HepG2 (cell line): Measurements from ENCODE around the gene AK2. TPM values are rescaled to one million over a fixed set of nuclear protein-coding genes. Genes with fewer than 3 reads are reported as not detected.

Experiments
- ATAC-seq: fragments of 200-7000 bp; cut with Tn5 transposase; 3 replicates; pipeline ENCODE4 v1.9.1; 2020; ENCODE audit warnings: mild to moderate bottlenecking, moderate library complexity
- BruUV-seq: library from RNA; stranded (reverse); fragments of 400-500 nt; replicated peaks from 2 replicates; lab custom pipeline; 2021; lab: Mats Ljungman, UMichigan
- CTCF ChIA-PET: fragments of 300-600 bp; formaldehyde crosslinking; extraction: SDS; loops from one replicate; lab custom pipeline; 2021; ENCODE audit warnings: low total read pairs, inconsistent platforms, low intra/inter-chr PET ratio; lab: Yijun Ruan, JAX
- POLR2A ChIA-PET: fragments of 350-600 bp; sonication (Branson Sonifier 250); formaldehyde crosslinking; loops from one replicate; lab custom pipeline; 2020; ENCODE audit warnings: antibody characterized with exemption, inconsistent platforms; lab: Yijun Ruan, JAX
- DNase-seq: peaks from one replicate; pipeline ENCODE4 v3.0.0-alpha.2; 2015; ENCODE audit warnings: low spot score
- FAIRE-seq: peaks from 3 replicates; lab custom pipeline; 2011; peaks lifted over from hg19 to GRCh38; lab: Jason Lieb, UNC
- H2AFZ ChIP-seq: one replicate; pipeline ENCODE4 v1.6.1; 2011; ENCODE audit warnings: low read length, inconsistent platforms
- H3K27ac ChIP-seq: fragments of 300-600 bp; 3 replicates; pipeline ENCODE4 v1.8.0; 2011; ENCODE audit warnings: mixed run types, mild to moderate bottlenecking, mixed read lengths, low read length, inconsistent platforms; ENCODE audit not compliant: insufficient read depth; ENCODE audit errors: extremely low read length
- H3K27me3 ChIP-seq, 2 experiments: fragments of 200-600 bp in 1 of 2; 2 replicates in 1 of 2; 3 replicates in 1 of 2; pipeline versions ENCODE4 v1.6.0 to v1.8.0; 2011; ENCODE audit warnings: low read length in 2 of 2, mild to moderate bottlenecking in 2 of 2, moderate library complexity in 2 of 2, inconsistent platforms in 1 of 2; ENCODE audit not compliant: insufficient read depth in 2 of 2, control insufficient read depth in 1 of 2
- H3K36me3 ChIP-seq, 2 experiments: fragments of 200-600 bp in 1 of 2; replicated peaks in 1 of 2; 2 replicates in 1 of 2; 3 replicates in 1 of 2; pipeline versions ENCODE4 v1.5.1 to v1.8.0; 2011; ENCODE audit warnings: low read length in 2 of 2, inconsistent platforms in 1 of 2; ENCODE audit not compliant: insufficient read depth in 2 of 2, control insufficient read depth in 1 of 2
- H3K4me1 ChIP-seq: 2 replicates; pipeline ENCODE4 v1.5.1; 2012; ENCODE audit warnings: low read length, inconsistent platforms; ENCODE audit not compliant: insufficient read depth
- H3K4me2 ChIP-seq: 2 replicates; pipeline ENCODE4 v1.6.0; 2011; ENCODE audit warnings: low read depth, low read length, inconsistent platforms
- H3K4me3 ChIP-seq, 3 experiments: fragments of 200-600 bp in 1 of 3; sonication (generic), shearing (Covaris generic) in 1 of 3; replicated peaks in 1 of 3; 2 replicates each; pipeline ENCODE4 v1.5.1; 2011 to 2016; ENCODE audit warnings: low read length in 3 of 3, inconsistent platforms in 2 of 3, low read depth in 2 of 3, mild to moderate bottlenecking in 2 of 3, control low read depth in 1 of 3, mixed read lengths in 1 of 3; ENCODE audit not compliant: insufficient read depth in 1 of 3
- H3K79me2 ChIP-seq: one replicate; pipeline ENCODE4 v1.6.1; 2011; ENCODE audit warnings: low read length, inconsistent platforms; ENCODE audit not compliant: insufficient read depth
- H3K9ac ChIP-seq: 2 replicates; pipeline ENCODE4 v1.6.0; 2011; ENCODE audit warnings: mild to moderate bottlenecking, low read depth, low read length, inconsistent platforms; ENCODE audit not compliant: insufficient read depth
- H3K9me3 ChIP-seq: 2 replicates; pipeline ENCODE4 v1.5.1; 2012; ENCODE audit warnings: mild to moderate bottlenecking, low read length
- H4K20me1 ChIP-seq: 2 replicates; pipeline ENCODE4 v1.6.0; 2011; ENCODE audit warnings: inconsistent platforms, mild to moderate bottlenecking, low read length, moderate library complexity; ENCODE audit not compliant: insufficient read depth
- GATA4 ChIP-seq: sonication (generic); IDR thresholded peaks from 2 replicates; pipeline ENCODE4 v1.6.1; 2016; ENCODE audit warnings: antibody characterized with exemption, low read depth, borderline replicate concordance
- IRF2 ChIP-seq: IDR thresholded peaks from 2 replicates; pipeline ENCODE4 v1.6.1; 2018; ENCODE audit warnings: missing genetic modification reagents, missing compliant biosample characterization
- MIER2 ChIP-seq: IDR thresholded peaks from 2 replicates; pipeline ENCODE4 v1.6.1; 2016; ENCODE audit warnings: missing biosample characterization, missing genetic modification reagents
- SAP130 ChIP-seq: IDR thresholded peaks from 2 replicates; pipeline ENCODE4 v1.6.1; 2016; ENCODE audit warnings: low read depth
- SIN3B ChIP-seq: fragments of 150-350 bp; IDR thresholded peaks from 2 replicates; pipeline ENCODE4 v1.6.1; 2014; ENCODE audit warnings: low read length
- SMAD3 ChIP-seq: sonication (generic); formaldehyde crosslinking; IDR thresholded peaks from 2 replicates; pipeline ENCODE4 v1.4.0; 2020; ENCODE audit warnings: missing genetic modification reagents
- YEATS2 ChIP-seq: sonication (generic); formaldehyde crosslinking; IDR thresholded peaks from 2 replicates; pipeline ENCODE4 v1.4.0; 2020; ENCODE audit warnings: missing genetic modification reagents, borderline replicate concordance
- ZKSCAN5 ChIP-seq: sonication (generic); formaldehyde crosslinking; IDR thresholded peaks from 2 replicates; pipeline ENCODE4 v1.5.1; 2020; ENCODE audit warnings: mild to moderate bottlenecking, missing genetic modification reagents
- ZNF274 ChIP-seq: sonication (generic); formaldehyde crosslinking; IDR thresholded peaks from 2 replicates; pipeline ENCODE4 v1.5.1; 2020; ENCODE audit warnings: mild to moderate bottlenecking, missing genetic modification reagents
- WGBS: methylation state at CpG from one replicate; pipeline ENCODE4 v1.1.6; 2017; ENCODE audit warnings: low lambda C conversion rate; 5-methylcytosine and 5-hydroxymethylcytosine counted together
- in situ Hi-C: cut with HindIII; loops from 2 replicates; pipeline ENCODE4 v1.10.0; 2017; ENCODE audit warnings: low pct_unique_long_range_greater_than_20kb; ENCODE audit not compliant: extremely low pct_ligation_motif_present
- intact Hi-C: fragments of 100-400 bp; cut with micrococcal nuclease; formaldehyde crosslinking; loops from one replicate; pipeline ENCODE4 v1.10.0; 2022; ENCODE audit not compliant: unreplicated experiment
- polyA plus RNA-seq, 8 experiments: library from polyadenylated mRNA; depleted of rRNA in 3 of 8; stranded (reverse) in 7 of 8; unstranded in 1 of 8; fragments of >200 nt; fragmentation: Illumina TruSeq in 4 of 8; extraction: Trizol in 4 of 8; gene quantifications; 2 replicates each; pipeline versions ENCODE4 v1.2.1 to v1.2.3, GENCODE V29; 2011 to 2016; ENCODE audit warnings: low read depth in 4 of 8, missing spikeins in 1 of 8, mixed read lengths in 1 of 8; ENCODE audit not compliant: insufficient read depth in 1 of 8
- total RNA-seq, 5 experiments: library from RNA; depleted of rRNA; stranded (reverse); fragments of >200 nt; fragmentation: Illumina TruSeq; extraction: Trizol; gene quantifications; 2 replicates each; pipeline ENCODE4 v1.2.3, GENCODE V29; 2016; ENCODE audit warnings: low read depth in 1 of 5
- TF ChIP-seq, protein P1 (sequence below): sonication (generic); formaldehyde crosslinking; IDR thresholded peaks from 2 replicates; pipeline ENCODE4 v1.4.0; 2020; ENCODE audit warnings: missing genetic modification reagents
- TF ChIP-seq, protein P2 (sequence below): sonication (generic); formaldehyde crosslinking; IDR thresholded peaks from 2 replicates; pipeline ENCODE4 v1.9.0; 2022; ENCODE audit warnings: missing genetic modification reagents, mild to moderate bottlenecking, borderline replicate concordance
- TF ChIP-seq, protein P3 (sequence below): sonication (generic); IDR thresholded peaks from 2 replicates; pipeline ENCODE4 v1.6.1; 2016; ENCODE audit warnings: low read depth, borderline replicate concordance
- TF ChIP-seq, protein P4 (sequence below): fragments of 450-650 bp; IDR thresholded peaks from 2 replicates; pipeline ENCODE4 v1.6.1; 2016
- TF ChIP-seq, protein P5 (sequence below): sonication (generic); formaldehyde crosslinking; IDR thresholded peaks from 2 replicates; pipeline ENCODE4 v1.8.1; 2023; ENCODE audit warnings: mild to moderate bottlenecking, missing genetic modification reagents

AK2 gene
- total and polyA plus RNA-seq, 2 of the 13 experiments (the other 11 are each of a cell fraction or from before 2014, with no cell fraction given) = 170 to 188 TPM

DNA sequence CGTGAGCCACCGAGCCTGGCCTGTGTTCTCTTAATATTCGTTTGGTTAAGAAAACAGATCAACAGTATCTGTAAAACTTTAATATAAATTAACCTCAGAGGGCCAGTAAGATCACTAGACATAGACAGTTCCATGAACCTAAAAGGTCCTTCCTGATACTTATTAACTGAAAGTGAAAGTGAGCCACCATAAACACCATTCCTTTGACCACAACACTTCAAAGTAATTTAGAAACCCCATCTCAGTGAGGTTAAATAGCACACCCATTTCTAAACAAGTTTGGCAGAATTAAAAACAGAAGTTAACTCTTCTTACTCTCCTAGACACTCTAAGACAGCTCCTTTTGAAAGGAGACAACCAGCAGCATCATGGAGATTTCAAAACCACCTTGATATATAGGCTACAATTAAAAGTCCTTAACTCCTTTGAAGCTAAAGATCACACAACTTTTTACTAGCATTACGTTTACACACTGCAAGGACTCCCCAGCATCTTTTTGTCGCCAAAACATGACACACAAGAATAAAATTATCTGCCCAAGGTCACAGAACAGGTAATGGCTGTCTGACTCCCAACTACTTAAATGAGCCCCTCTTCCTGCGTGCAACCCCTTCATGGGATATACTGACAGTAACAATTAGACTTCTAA is 74.3 kb downstream of the AK2 start:
- CTCF ChIA-PET = no interaction called here
- Histone ChIP-seq H3K9me3 (no peaks in the 10 kb centered on the region), H3K79me2 (peaks cover 54% of the 10 kb centered on the region), H3K4me2 (peak overlapping the region; percentile 77), H3K36me3 (no peaks in the 10 kb centered on the region), H3K27me3 (no peaks in the 10 kb centered on the region; a peak in 1 of 5 replicates), H3K4me1 (peaks cover 23% of the 10 kb centered on the region), H2AFZ (no peak overlapping the region), H3K4me3 (peak overlapping the region; percentile 87 to 97 (median 90)), H3K27ac (peak overlapping the region; percentile 27), H4K20me1 (peaks cover 8% of the 10 kb centered on the region; the same call in 1 of the 2 replicates), H3K9ac (peak overlapping the region; percentile 61; the same call in 1 of the 2 replicates)
- DNase-seq (no peak), FAIRE-seq (no peak), ATAC-seq (no peak)
- 9% methylated on average over 6 of the region's 6 CpGs for WGBS
- TF ChIP-seq SAP130 (peak; percentile 25; the same call in 1 of the 2 replicates), SMAD3 (CRISPR knock-in tag) (no peak), ZKSCAN5 (CRISPR knock-in tag) (no peak), MIER2 (no peak), IRF2 (CRISPR knock-in tag) (peak; percentile 86), SIN3B (no peak), GATA4 (no peak), ZNF274 (CRISPR knock-in tag) (no peak), YEATS2 (CRISPR knock-in tag) (no peak)
- TF ChIP-seq, protein P1, sequence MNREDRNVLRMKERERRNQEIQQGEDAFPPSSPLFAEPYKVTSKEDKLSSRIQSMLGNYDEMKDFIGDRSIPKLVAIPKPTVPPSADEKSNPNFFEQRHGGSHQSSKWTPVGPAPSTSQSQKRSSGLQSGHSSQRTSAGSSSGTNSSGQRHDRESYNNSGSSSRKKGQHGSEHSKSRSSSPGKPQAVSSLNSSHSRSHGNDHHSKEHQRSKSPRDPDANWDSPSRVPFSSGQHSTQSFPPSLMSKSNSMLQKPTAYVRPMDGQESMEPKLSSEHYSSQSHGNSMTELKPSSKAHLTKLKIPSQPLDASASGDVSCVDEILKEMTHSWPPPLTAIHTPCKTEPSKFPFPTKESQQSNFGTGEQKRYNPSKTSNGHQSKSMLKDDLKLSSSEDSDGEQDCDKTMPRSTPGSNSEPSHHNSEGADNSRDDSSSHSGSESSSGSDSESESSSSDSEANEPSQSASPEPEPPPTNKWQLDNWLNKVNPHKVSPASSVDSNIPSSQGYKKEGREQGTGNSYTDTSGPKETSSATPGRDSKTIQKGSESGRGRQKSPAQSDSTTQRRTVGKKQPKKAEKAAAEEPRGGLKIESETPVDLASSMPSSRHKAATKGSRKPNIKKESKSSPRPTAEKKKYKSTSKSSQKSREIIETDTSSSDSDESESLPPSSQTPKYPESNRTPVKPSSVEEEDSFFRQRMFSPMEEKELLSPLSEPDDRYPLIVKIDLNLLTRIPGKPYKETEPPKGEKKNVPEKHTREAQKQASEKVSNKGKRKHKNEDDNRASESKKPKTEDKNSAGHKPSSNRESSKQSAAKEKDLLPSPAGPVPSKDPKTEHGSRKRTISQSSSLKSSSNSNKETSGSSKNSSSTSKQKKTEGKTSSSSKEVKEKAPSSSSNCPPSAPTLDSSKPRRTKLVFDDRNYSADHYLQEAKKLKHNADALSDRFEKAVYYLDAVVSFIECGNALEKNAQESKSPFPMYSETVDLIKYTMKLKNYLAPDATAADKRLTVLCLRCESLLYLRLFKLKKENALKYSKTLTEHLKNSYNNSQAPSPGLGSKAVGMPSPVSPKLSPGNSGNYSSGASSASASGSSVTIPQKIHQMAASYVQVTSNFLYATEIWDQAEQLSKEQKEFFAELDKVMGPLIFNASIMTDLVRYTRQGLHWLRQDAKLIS = no peak
- TF ChIP-seq, protein P2, sequence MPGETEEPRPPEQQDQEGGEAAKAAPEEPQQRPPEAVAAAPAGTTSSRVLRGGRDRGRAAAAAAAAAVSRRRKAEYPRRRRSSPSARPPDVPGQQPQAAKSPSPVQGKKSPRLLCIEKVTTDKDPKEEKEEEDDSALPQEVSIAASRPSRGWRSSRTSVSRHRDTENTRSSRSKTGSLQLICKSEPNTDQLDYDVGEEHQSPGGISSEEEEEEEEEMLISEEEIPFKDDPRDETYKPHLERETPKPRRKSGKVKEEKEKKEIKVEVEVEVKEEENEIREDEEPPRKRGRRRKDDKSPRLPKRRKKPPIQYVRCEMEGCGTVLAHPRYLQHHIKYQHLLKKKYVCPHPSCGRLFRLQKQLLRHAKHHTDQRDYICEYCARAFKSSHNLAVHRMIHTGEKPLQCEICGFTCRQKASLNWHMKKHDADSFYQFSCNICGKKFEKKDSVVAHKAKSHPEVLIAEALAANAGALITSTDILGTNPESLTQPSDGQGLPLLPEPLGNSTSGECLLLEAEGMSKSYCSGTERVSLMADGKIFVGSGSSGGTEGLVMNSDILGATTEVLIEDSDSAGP (CRISPR knock-in tag) = no peak
- TF ChIP-seq, protein P3, sequence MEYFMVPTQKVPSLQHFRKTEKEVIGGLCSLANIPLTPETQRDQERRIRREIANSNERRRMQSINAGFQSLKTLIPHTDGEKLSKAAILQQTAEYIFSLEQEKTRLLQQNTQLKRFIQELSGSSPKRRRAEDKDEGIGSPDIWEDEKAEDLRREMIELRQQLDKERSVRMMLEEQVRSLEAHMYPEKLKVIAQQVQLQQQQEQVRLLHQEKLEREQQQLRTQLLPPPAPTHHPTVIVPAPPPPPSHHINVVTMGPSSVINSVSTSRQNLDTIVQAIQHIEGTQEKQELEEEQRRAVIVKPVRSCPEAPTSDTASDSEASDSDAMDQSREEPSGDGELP = no peak
- TF ChIP-seq, protein P4, sequence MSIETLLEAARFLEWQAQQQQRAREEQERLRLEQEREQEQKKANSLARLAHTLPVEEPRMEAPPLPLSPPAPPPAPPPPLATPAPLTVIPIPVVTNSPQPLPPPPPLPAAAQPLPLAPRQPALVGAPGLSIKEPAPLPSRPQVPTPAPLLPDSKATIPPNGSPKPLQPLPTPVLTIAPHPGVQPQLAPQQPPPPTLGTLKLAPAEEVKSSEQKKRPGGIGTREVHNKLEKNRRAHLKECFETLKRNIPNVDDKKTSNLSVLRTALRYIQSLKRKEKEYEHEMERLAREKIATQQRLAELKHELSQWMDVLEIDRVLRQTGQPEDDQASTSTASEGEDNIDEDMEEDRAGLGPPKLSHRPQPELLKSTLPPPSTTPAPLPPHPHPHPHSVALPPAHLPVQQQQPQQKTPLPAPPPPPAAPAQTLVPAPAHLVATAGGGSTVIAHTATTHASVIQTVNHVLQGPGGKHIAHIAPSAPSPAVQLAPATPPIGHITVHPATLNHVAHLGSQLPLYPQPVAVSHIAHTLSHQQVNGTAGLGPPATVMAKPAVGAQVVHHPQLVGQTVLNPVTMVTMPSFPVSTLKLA = no peak
- TF ChIP-seq, protein P5, sequence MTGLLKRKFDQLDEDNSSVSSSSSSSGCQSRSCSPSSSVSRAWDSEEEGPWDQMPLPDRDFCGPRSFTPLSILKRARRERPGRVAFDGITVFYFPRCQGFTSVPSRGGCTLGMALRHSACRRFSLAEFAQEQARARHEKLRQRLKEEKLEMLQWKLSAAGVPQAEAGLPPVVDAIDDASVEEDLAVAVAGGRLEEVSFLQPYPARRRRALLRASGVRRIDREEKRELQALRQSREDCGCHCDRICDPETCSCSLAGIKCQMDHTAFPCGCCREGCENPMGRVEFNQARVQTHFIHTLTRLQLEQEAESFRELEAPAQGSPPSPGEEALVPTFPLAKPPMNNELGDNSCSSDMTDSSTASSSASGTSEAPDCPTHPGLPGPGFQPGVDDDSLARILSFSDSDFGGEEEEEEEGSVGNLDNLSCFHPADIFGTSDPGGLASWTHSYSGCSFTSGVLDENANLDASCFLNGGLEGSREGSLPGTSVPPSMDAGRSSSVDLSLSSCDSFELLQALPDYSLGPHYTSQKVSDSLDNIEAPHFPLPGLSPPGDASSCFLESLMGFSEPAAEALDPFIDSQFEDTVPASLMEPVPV (CRISPR knock-in tag) = no peak
- BruUV-seq = no TSS peak
- intact Hi-C loops (loop anchor here (2.0 kb wide), 1 partner anchor 28 kb away; no protein-coding TSS in a partner anchor), in situ Hi-C loops (no loop called here)
- POLR2A ChIA-PET = interaction anchor here (0.6 to 1.4 kb wide), 2 partner anchors 13 to 88 kb away, joined by 3 to 4 read pairs; no protein-coding TSS in a partner anchor
